Measurements from ENCODE around the gene SCUBE2. TPM values are rescaled to one million over a fixed set of nuclear protein-coding genes. Genes with fewer than 3 reads are reported as not detected.

The SCUBE2 gene
- total RNA-seq, 8 experiments from 2014 or later, result 0.94 to 25.4 (median 3.4) TPM

GRCh38 chr11:9046481-9046880 is 44.9 kb downstream of the SCUBE2 start:
- in situ Hi-C loops (cut with MboI; ENCODE audit: low pct_unique_long_range_greater_than_20kb in 2 of 9, low sequenced_read_pairs in 9 of 9, unreplicated experiment in 9 of 9), result no loop called here
- peaks cover 2 to 38% of the 10 kb centered on the region in 2 donors for H3K4me1 ChIP-seq (replicated peaks in 1 of 2)
- H3K4me3 ChIP-seq, result no peak overlapping the region
- no peak overlapping the region for H3K27ac ChIP-seq
- no peak for ATAC-seq (replicated peaks in 6 of 8)
- 40 to 100% (median 83%) methylated on average over 1 to 4 of the region's 4 CpGs; no CpG with 5 or more reads in 3 of the 10 experiments for WGBS, 10 experiments

- 0 to 50% (median 14%) methylated on average over 1 of the region's 1 CpG; no CpG with 5 or more reads in 2 of the 10 experiments for WGBS, 10 experiments
- ATAC-seq (replicated peaks in 6 of 8), result peak in 4 of 8 experiments; percentile 10 to 65 (median 56)
- in situ Hi-C loops (cut with MboI; ENCODE audit: low pct_unique_long_range_greater_than_20kb in 2 of 9, low sequenced_read_pairs in 9 of 9, unreplicated experiment in 9 of 9), result no loop called here
- H3K4me1 ChIP-seq (replicated peaks in 1 of 2), result peaks cover 2 to 23% of the 10 kb centered on the region in 2 donors
- H3K27ac ChIP-seq, result no peak overlapping the region
- H3K4me3 ChIP-seq, result no peak overlapping the region
These were observed 48.9 kb downstream of the SCUBE2 start for GRCh38 chr11:9042488-9042887.

- H3K4me1 ChIP-seq (replicated peaks in 1 of 2), result peaks cover 10 to 25% of the 10 kb centered on the region in 2 donors
- in situ Hi-C loops (cut with MboI; ENCODE audit: low pct_unique_long_range_greater_than_20kb in 2 of 9, low sequenced_read_pairs in 9 of 9, unreplicated experiment in 9 of 9), result no loop called here
- no peak overlapping the region for H3K4me3 ChIP-seq
- H3K27ac ChIP-seq, result no peak overlapping the region
- WGBS, 10 experiments, result 83 to 92% (median 87%) methylated on average over 1 to 2 of the region's 2 CpGs; no CpG with 5 or more reads in 6 of the 10 experiments
- ATAC-seq (replicated peaks in 6 of 8), result no peak
These were observed 49.7 kb downstream of the SCUBE2 start for GRCh38 chr11:9041747-9042146.

- WGBS, 10 experiments, result 17 to 97% (median 92%) methylated on average over 1 to 7 of the region's 10 CpGs; no CpG with 5 or more reads in 3 of the 10 experiments
- in situ Hi-C loops (cut with MboI; ENCODE audit: low pct_unique_long_range_greater_than_20kb in 2 of 9, low sequenced_read_pairs in 9 of 9, unreplicated experiment in 9 of 9), result no loop called here
- ATAC-seq (replicated peaks in 6 of 8), result no peak
These were observed 51.0 kb downstream of the SCUBE2 start for GRCh38 chr11:9040410-9040809.

GRCh38 chr11:9039863-9040262 is 51.5 kb downstream of the SCUBE2 start:
- 91 to 100% (median 98%) methylated on average over 5 to 14 of the region's 19 CpGs; no CpG with 5 or more reads in 6 of the 10 experiments for WGBS, 10 experiments
- peaks cover 16 to 30% of the 10 kb centered on the region in 2 donors for H3K4me1 ChIP-seq (replicated peaks in 1 of 2)
- H3K27ac ChIP-seq, result no peak overlapping the region
- in situ Hi-C loops (cut with MboI; ENCODE audit: low pct_unique_long_range_greater_than_20kb in 2 of 9, low sequenced_read_pairs in 9 of 9, unreplicated experiment in 9 of 9), result no loop called here
- ATAC-seq (replicated peaks in 6 of 8), result no peak
- no peak overlapping the region for H3K4me3 ChIP-seq

More at GRCh38 chr11:9040410-9040809, 51.0 kb downstream of the SCUBE2 start:
- peaks cover 16 to 30% of the 10 kb centered on the region in 2 donors for H3K4me1 ChIP-seq (replicated peaks in 1 of 2)
- no peak overlapping the region for H3K4me3 ChIP-seq
- no peak overlapping the region for H3K27ac ChIP-seq

- peak in 2 of 8 experiments; percentile 49 to 54 for ATAC-seq (replicated peaks in 6 of 8)
- H3K4me3 ChIP-seq, result no peak overlapping the region
- H3K27ac ChIP-seq, result no peak overlapping the region
- WGBS, 10 experiments, result 61 to 100% (median 85%) methylated on average over 2 to 6 of the region's 9 CpGs; no CpG with 5 or more reads in 2 of the 10 experiments
- in situ Hi-C loops (cut with MboI; ENCODE audit: low pct_unique_long_range_greater_than_20kb in 2 of 9, low sequenced_read_pairs in 9 of 9, unreplicated experiment in 9 of 9), result no loop called here
- peaks cover 16 to 30% of the 10 kb centered on the region in 2 donors for H3K4me1 ChIP-seq (replicated peaks in 1 of 2)
These were observed 52.2 kb downstream of the SCUBE2 start for GRCh38 chr11:9039198-9039597.

- no peak overlapping the region for H3K27ac ChIP-seq
- H3K4me3 ChIP-seq, result no peak overlapping the region
- 80 to 100% (median 90%) methylated on average over 1 to 3 of the region's 3 CpGs; no CpG with 5 or more reads in 2 of the 10 experiments for WGBS, 10 experiments
- in situ Hi-C loops (cut with MboI; ENCODE audit: low pct_unique_long_range_greater_than_20kb in 2 of 9, low sequenced_read_pairs in 9 of 9, unreplicated experiment in 9 of 9), result no loop called here
- peaks cover 16 to 30% of the 10 kb centered on the region in 2 donors for H3K4me1 ChIP-seq (replicated peaks in 1 of 2)
- ATAC-seq (replicated peaks in 6 of 8), result no peak
These were observed 52.9 kb downstream of the SCUBE2 start for GRCh38 chr11:9038541-9038940.

GRCh38 chr11:9037963-9038362 is 53.4 kb downstream of the SCUBE2 start:
- ATAC-seq (replicated peaks in 6 of 8), result no peak
- in situ Hi-C loops (cut with MboI; ENCODE audit: low pct_unique_long_range_greater_than_20kb in 2 of 9, low sequenced_read_pairs in 9 of 9, unreplicated experiment in 9 of 9), result no loop called here
- WGBS, 10 experiments, result 0 to 80% (median 20%) methylated on average over 1 of the region's 1 CpG
- no peak overlapping the region for H3K4me3 ChIP-seq
- H3K4me1 ChIP-seq (replicated peaks in 1 of 2), result peaks cover 16 to 30% of the 10 kb centered on the region in 2 donors
- no peak overlapping the region for H3K27ac ChIP-seq

- no peak overlapping the region for H3K4me3 ChIP-seq
- in situ Hi-C loops (cut with MboI; ENCODE audit: low pct_unique_long_range_greater_than_20kb in 2 of 9, low sequenced_read_pairs in 9 of 9, unreplicated experiment in 9 of 9), result no loop called here
- H3K27ac ChIP-seq, result no peak overlapping the region
- ATAC-seq (replicated peaks in 6 of 8), result peak in 5 of 8 experiments; percentile 41 to 92 (median 88)
- 0 to 86% (median 11%) methylated on average over 1 to 5 of the region's 7 CpGs; no CpG with 5 or more reads in 3 of the 10 experiments for WGBS, 10 experiments
- H3K4me1 ChIP-seq (replicated peaks in 1 of 2), result peaks cover 16 to 23% of the 10 kb centered on the region in 2 donors
These were observed 54.2 kb downstream of the SCUBE2 start for GRCh38 chr11:9037046-9037780.

GRCh38 chr11:9030601-9031000 is 60.8 kb downstream of the SCUBE2 start:
- in situ Hi-C loops (cut with MboI; ENCODE audit: low pct_unique_long_range_greater_than_20kb in 2 of 9, low sequenced_read_pairs in 9 of 9, unreplicated experiment in 9 of 9), result no loop called here
- ATAC-seq (replicated peaks in 6 of 8), result no peak
- WGBS, 10 experiments, result 92 to 100% methylated on average over 1 to 4 of the region's 5 CpGs; no CpG with 5 or more reads in 8 of the 10 experiments
- Histone ChIP-seq H3K27ac (no peak overlapping the region), H3K4me3 (no peak overlapping the region), H3K4me1 (replicated peaks in 1 of 2) (peaks cover 14 to 19% of the 10 kb centered on the region in 2 donors)

GRCh38 chr11:9029422-9029821 is 62.0 kb downstream of the SCUBE2 start:
- Histone ChIP-seq H3K4me1 (replicated peaks in 1 of 2) (peaks cover 14 to 19% of the 10 kb centered on the region in 2 donors), H3K27ac (peak overlapping the region in 1 of 2 donors; percentile 14), H3K4me3 (no peak overlapping the region)
- ATAC-seq (replicated peaks in 6 of 8), result peak in 5 of 8 experiments; percentile 68 to 97 (median 72)
- in situ Hi-C loops (cut with MboI; ENCODE audit: low pct_unique_long_range_greater_than_20kb in 2 of 9, low sequenced_read_pairs in 9 of 9, unreplicated experiment in 9 of 9), result no loop called here
- 53 to 100% (median 90%) methylated on average over 2 to 6 of the region's 7 CpGs; no CpG with 5 or more reads in 2 of the 10 experiments for WGBS, 10 experiments

- 33 to 100% methylated on average over 1 of the region's 1 CpG; no CpG with 5 or more reads in 8 of the 10 experiments for WGBS, 10 experiments
- H3K27ac ChIP-seq, result no peak overlapping the region
- H3K4me3 ChIP-seq, result no peak overlapping the region
- H3K4me1 ChIP-seq (replicated peaks in 1 of 2), result peaks cover 14 to 19% of the 10 kb centered on the region in 2 donors
- in situ Hi-C loops (cut with MboI; ENCODE audit: low pct_unique_long_range_greater_than_20kb in 2 of 9, low sequenced_read_pairs in 9 of 9, unreplicated experiment in 9 of 9), result no loop called here
- peak in 1 of 8 experiments; percentile 42 for ATAC-seq (replicated peaks in 6 of 8)
These were observed 62.8 kb downstream of the SCUBE2 start for GRCh38 chr11:9028581-9028980.

GRCh38 chr11:9025101-9025850 is 66.1 kb downstream of the SCUBE2 start:
- no peak for ATAC-seq (replicated peaks in 6 of 8)
- WGBS, 10 experiments, result 29 to 100% (median 67%) methylated on average over 1 to 9 of the region's 9 CpGs; no CpG with 5 or more reads in 1 of the 10 experiments
- Histone ChIP-seq H3K4me3 (no peak overlapping the region), H3K4me1 (replicated peaks in 1 of 2) (peaks cover 14 to 19% of the 10 kb centered on the region in 2 donors), H3K27ac (no peak overlapping the region)
- in situ Hi-C loops (cut with MboI; ENCODE audit: low pct_unique_long_range_greater_than_20kb in 2 of 9, low sequenced_read_pairs in 9 of 9, unreplicated experiment in 9 of 9), result no loop called here

Data from motor neuron (in vitro differentiated cells).